BLaER1 (cell line): ENCODE measurements around the gene SLC48A1.

Experiments used
- H3K27ac ChIP-seq: shearing (Covaris generic); formaldehyde crosslinking; 2 replicates; pipeline ENCODE4 v1.8.1; 2022
- H3K27me3 ChIP-seq: shearing (Covaris generic); formaldehyde crosslinking; 2 replicates; pipeline ENCODE4 v1.8.1; 2022
- H3K36me3 ChIP-seq: shearing (Covaris generic); formaldehyde crosslinking; 2 replicates; pipeline ENCODE4 v1.8.1; 2022
- H3K4me1 ChIP-seq: shearing (Covaris generic); formaldehyde crosslinking; 2 replicates; pipeline ENCODE4 v1.8.1; 2022
- H3K4me2 ChIP-seq: shearing (Covaris generic); formaldehyde crosslinking; 2 replicates; pipeline ENCODE4 v1.8.1; 2022
- H3K4me3 ChIP-seq: shearing (Covaris generic); formaldehyde crosslinking; 2 replicates; pipeline ENCODE4 v1.8.1; 2022
- H3K9ac ChIP-seq: shearing (Covaris generic); formaldehyde crosslinking; 2 replicates; pipeline ENCODE4 v1.8.1; 2022
- H3K9me3 ChIP-seq: shearing (Covaris generic); formaldehyde crosslinking; 2 replicates; pipeline ENCODE4 v1.8.1; 2022
- H4K20me1 ChIP-seq: shearing (Covaris generic); formaldehyde crosslinking; 2 replicates; pipeline ENCODE4 v1.8.1; 2022
- Cebpa-rat ChIP-seq: shearing (Covaris generic); IDR thresholded peaks from 2 replicates; pipeline ENCODE4 v1.8.1; 2022

SLC48A1 gene

DNA sequence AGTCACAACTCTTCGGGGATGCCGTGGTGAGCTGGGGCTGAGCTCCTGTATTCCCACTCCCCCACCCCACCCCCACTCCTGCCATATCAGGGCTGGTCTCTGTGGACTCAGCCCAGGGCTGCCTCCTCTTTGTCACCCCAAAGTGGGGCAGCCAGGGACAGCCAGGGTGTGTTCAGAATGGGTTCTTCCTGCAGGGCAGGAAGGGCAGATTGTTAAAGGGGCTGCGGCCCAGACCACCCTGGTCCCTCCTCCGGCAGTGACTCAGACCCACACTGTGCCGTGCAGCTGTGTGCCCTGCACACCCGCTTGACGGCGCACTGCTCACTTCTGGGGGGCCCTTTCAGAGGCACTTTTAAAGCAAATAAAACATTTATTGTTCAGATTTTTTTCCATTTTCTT lies 9.3 kb downstream of the SLC48A1 start:
- Histone ChIP-seq H3K27ac (peak overlapping the region; percentile 30; the same call in 1 of the 2 replicates), H3K4me3 (no peak overlapping the region), H3K9ac (peak overlapping the region; percentile 27; the same call in 1 of the 2 replicates), H3K4me1 (peaks cover 51% of the 10 kb centered on the region), H4K20me1 (peaks cover 90% of the 10 kb centered on the region), H3K9me3 (no peaks in the 10 kb centered on the region), H3K36me3 (peaks cover 66% of the 10 kb centered on the region), H3K27me3 (no peaks in the 10 kb centered on the region), H3K4me2 (peak overlapping the region; percentile 5; the same call in 1 of the 2 replicates)
- no peak for TF ChIP-seq Cebpa-rat

DNA sequence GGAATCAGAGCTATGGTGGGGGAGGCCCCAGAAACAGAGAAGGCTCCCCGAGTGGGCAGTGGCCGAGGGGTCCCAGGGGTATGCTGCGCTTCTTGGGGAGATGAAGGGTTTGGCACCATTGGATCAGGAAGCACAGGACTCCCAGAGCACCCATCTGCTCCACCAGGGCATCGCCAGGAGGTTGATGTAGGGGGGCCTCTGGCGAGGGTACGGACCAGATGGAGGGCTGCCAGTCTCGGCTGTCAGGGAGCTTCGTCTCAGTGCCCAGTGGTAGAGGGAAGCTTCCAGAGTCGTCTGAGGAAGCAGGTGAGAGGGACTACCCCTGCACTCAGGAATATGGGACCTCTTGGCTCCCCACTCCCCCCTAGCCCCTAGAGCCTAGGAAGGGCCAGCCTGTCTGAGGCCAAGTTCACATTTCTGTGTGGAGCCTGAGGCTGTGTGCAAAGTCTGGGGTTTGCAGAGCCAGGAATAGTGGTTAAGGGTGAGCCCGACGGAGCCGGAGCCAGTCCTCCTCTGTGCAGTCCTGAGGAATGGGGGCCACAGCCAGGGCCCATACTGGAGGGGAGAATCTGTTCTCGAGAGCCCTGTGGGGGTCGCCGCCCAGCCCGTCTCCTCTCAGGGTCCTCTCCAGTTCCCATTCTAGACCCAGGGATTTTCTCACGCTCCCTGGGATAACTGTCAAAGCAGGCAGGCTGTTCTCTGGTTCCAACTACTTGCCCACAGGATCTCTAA lies 10.2 kb downstream of the SLC48A1 start:
- H3K4me2 ChIP-seq: peak overlapping the region; percentile 5; the same call in 1 of the 2 replicates
- peaks cover 43% of the 10 kb centered on the region for H3K4me1 ChIP-seq
- H3K9ac ChIP-seq: peak overlapping the region; percentile 27; the same call in 1 of the 2 replicates
- H3K9me3 ChIP-seq: no peaks in the 10 kb centered on the region
- no peak overlapping the region for H3K4me3 ChIP-seq
- H4K20me1 ChIP-seq: peaks cover 90% of the 10 kb centered on the region
- peak overlapping the region; percentile 30 for H3K27ac ChIP-seq
- no peaks in the 10 kb centered on the region for H3K27me3 ChIP-seq
- peaks cover 74% of the 10 kb centered on the region for H3K36me3 ChIP-seq
- no peak for TF ChIP-seq Cebpa-rat

DNA sequence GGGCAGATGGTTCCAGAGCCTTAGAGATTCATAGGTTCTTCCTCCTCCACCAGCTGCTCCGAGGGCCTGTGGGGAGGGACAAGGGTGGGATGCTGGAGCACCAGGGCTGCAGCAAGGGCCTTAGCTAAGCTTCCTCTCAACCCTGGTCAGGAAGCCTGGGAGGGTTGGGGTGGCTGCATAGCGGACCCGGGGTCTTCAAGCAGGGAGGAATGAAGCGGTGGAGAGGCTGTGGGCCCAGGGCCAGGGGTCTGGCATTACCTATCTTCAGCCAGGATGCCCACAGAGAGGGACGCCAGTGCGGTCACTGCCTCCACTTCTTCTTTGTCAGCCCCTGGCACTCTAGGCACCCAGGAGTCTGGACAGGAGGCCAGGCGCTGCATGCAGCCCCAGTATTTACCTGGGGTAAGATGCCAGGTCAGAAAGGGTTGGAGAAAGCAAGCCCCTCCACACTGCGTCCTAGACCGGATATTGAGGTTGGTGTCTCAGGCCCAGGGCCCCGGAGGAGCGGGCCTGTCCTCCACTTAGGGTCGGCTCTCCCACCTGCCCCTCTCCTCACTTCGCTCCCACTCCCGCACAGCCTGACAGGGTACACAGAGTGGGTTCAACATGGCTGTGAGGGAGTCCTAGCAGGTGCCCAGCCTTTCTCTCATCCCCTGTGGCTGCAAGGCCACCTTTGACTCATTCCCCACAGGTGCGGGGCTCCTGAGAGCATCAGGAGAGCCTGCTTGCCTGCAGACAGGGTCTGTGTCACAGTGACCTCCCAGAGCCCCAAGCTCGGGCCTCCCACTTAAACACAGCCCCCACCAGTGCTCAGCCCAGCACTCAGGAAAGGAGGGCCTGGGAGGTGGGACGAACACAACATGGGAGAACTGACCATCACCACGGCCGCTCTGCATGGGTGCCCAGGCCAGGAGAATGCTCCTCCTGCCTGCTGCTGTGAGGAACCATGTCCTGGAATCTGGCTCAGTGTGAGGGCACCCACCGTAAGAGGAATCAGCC lies 11.1 kb downstream of the SLC48A1 start:
- Histone ChIP-seq H3K36me3 (peaks cover 83% of the 10 kb centered on the region), H3K27me3 (no peaks in the 10 kb centered on the region), H3K27ac (0 out of 2 replicates have a peak overlapping the region, but pooled peaks have one; percentile 6), H4K20me1 (peaks cover 86% of the 10 kb centered on the region), H3K4me3 (no peak overlapping the region), H3K9ac (0 out of 2 replicates have a peak overlapping the region, but pooled peaks have one; percentile 27), H3K4me1 (peaks cover 33% of the 10 kb centered on the region), H3K9me3 (no peaks in the 10 kb centered on the region), H3K4me2 (no peak overlapping the region)
- TF ChIP-seq Cebpa-rat: no peak

DNA sequence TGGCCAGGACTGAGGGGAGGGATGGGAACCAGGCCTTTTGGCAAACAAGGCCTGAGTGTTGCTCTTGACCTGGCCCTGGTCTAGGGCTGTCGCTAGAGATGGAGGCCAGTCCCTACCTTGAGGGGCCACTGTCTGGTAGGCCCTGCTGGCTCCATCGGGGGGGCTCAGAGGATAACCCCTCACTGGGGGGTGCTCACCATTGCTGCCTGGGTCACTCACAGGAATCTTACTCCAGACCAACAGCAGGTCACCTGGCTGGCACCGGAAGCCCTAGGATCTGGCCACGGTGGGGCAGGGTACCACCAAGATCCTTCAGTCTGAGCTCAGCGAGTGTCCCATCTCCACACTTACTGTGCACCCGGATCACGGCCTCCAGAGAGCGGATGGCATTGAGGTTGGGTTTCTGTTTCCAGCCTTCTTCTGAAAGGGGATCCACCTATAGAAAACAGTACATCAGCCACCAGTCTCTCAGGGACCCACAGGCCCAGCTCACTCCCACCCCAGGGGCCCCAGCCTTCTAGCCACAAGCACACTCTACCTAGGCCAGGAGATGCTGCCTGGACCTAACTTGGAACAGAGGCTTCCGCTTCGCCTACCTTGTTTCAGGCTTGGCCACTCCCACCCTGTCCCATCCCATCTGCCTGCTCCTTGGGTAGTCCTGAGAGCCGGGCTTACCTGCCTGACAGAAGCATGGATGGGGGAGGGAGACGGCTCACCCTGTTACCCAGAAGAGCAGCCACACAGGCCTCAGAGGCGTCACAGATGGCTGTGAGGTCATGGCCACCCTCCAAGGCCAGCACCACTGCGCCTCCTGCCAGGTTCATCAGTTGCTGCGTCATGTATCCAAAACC lies 12.2 kb downstream of the SLC48A1 start:
- no peak overlapping the region for H3K4me3 ChIP-seq
- H3K27me3 ChIP-seq: no peaks in the 10 kb centered on the region
- H3K36me3 ChIP-seq: peaks cover 95% of the 10 kb centered on the region
- H3K27ac ChIP-seq: no peak overlapping the region
- no peak overlapping the region for H3K4me2 ChIP-seq
- H4K20me1 ChIP-seq: peaks cover 84% of the 10 kb centered on the region
- H3K9ac ChIP-seq: no peak overlapping the region
- H3K9me3 ChIP-seq: no peaks in the 10 kb centered on the region
- no peak for TF ChIP-seq Cebpa-rat
- peaks cover 27% of the 10 kb centered on the region for H3K4me1 ChIP-seq

DNA sequence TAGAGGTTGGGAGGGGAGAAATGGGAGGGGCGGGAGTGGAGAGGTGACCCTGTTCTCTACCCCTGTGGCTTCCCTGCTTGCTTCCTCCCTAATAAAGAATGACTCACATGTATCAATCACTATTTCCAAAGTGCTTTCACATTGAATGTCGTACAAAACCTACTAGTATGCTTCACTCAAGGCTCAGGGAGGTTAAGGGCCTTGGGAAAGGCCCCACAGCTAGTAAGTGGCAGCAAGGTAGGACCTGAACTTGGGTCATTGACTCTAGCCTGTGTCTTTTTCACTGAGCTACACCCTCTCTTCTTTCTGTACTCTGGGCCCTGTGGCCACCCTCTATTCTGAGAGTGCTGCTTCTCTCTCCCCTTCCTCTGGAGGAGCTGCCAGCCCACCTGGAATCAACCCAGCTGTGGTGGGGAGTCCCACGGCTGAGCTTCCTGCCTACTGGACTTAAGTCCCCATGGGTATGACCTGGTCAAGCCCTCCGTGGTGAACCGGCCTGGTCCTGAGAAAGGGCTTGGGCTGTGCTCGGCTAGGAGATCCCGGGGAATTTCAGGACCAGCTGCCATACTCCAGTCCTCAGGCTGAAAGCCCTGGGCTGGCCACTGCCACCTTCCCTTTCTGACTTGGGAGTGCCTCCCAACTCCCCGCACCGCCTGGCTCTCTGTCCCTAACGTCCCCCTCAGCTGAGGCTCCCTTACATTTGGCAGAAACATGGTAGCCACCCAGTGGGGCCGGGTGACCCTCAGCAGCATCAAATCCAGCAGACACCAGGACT lies 13.0 kb downstream of the SLC48A1 start:
- Histone ChIP-seq H3K36me3 (peaks cover 100% of the 10 kb centered on the region), H3K27me3 (no peaks in the 10 kb centered on the region), H3K9me3 (no peaks in the 10 kb centered on the region), H3K4me2 (no peak overlapping the region), H3K27ac (no peak overlapping the region), H4K20me1 (peaks cover 82% of the 10 kb centered on the region), H3K4me3 (no peak overlapping the region), H3K9ac (no peak overlapping the region), H3K4me1 (peaks cover 27% of the 10 kb centered on the region)
- no peak for TF ChIP-seq Cebpa-rat

DNA sequence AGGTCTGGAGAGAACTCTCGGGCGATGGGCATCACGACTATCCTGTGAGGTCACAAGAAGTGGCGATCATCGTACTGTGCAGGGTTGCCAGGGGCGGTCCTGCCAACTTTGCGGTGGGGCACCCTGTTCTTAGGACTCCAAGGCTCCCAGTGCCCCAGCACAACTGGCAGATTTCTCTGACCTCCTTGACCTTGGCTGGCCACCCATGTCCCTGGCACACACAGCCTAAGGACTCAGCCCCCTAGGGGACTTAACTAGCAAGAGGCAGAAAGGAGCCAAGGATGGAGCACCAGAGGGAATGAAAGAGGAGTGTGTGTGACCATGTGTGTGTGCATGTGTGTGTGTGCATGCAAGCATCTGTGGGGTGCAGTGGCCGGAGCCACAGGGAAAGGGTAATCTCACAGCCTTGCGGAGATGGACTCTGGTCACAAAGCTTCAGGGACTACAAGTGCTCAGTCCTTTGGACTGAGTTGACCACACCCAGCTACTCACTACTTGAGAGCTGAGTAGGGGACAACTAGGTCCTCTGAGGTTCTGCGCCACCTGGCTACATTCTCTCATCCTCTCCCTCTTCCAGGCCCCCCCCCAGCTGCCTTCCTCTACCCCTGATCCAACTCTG lies 13.7 kb downstream of the SLC48A1 start:
- H3K4me1 ChIP-seq: peaks cover 25% of the 10 kb centered on the region
- H3K36me3 ChIP-seq: peaks cover 100% of the 10 kb centered on the region
- TF ChIP-seq Cebpa-rat: no peak

DNA sequence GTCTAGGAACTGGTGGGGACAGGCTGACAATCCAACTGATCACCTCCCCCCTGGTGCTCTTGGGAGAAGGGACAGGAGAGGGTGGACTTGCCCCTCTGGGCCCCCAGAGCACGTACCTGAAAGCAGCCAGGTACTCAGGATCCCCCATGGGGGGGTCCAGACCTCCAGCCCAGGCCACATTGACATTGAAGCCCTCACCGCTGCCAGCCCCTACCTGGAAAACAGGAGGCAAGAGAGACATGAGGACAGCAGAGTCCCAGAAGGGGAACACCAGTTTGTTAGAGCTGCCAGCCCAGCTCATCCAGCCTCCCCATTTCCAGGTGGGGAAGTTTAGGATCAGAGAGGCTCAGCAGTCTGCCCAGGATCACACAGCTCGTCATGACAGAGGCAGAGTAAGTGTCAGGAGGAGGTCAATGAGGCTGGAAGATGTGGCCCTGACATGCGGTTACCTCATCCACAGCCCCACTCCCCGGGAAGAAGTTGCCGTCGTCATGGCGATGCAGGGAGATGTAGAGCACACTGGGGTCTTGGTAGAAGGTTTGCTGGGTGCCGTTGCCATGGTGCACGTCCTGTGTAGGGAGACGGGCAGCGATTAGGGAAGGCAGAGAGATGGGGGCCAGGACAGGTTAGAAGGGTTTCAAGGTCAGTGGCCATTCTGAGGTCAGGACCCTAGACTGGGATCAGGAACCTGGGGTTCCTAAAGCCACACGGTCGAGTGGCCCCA lies 14.7 kb downstream of the SLC48A1 start:
- no peak overlapping the region for H3K4me3 ChIP-seq
- H3K27ac ChIP-seq: no peak overlapping the region
- peaks cover 100% of the 10 kb centered on the region for H3K36me3 ChIP-seq
- TF ChIP-seq Cebpa-rat: no peak
- H4K20me1 ChIP-seq: peaks cover 69% of the 10 kb centered on the region
- H3K4me2 ChIP-seq: no peak overlapping the region
- no peaks in the 10 kb centered on the region for H3K27me3 ChIP-seq
- peaks cover 15% of the 10 kb centered on the region for H3K4me1 ChIP-seq
- H3K9me3 ChIP-seq: no peaks in the 10 kb centered on the region
- no peak overlapping the region for H3K9ac ChIP-seq

More for the DNA sequence above, 13.7 kb downstream of the SLC48A1 start:
- Histone ChIP-seq H3K9ac (no peak overlapping the region), H3K4me3 (no peak overlapping the region), H3K4me2 (no peak overlapping the region), H4K20me1 (peaks cover 79% of the 10 kb centered on the region), H3K27me3 (no peaks in the 10 kb centered on the region), H3K27ac (no peak overlapping the region), H3K9me3 (no peaks in the 10 kb centered on the region)

DNA sequence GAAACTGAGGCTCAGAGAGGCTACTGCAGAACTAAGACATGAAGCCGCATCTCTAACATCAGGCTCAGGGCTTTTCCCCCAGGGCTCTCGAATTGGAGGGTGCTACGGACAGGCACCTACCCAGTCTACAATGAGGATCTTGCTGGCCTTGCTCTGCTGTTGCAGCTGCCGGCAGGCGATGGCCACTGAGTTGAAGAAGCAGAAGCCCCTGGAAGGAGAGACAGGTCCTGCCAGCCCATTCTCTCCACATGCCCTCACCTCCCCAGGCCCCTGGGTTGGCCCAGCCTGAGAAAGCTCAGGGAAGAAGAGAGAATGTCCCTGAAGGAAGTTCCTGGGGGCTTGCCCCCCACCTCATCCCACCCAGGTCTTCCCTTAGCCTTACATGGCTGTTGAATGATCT lies 16.1 kb downstream of the SLC48A1 start:
- no peak overlapping the region for H3K4me3 ChIP-seq
- H3K9ac ChIP-seq: no peak overlapping the region
- H3K27ac ChIP-seq: no peak overlapping the region
- H3K4me1 ChIP-seq: peaks cover 1% of the 10 kb centered on the region
- no peak overlapping the region for H3K4me2 ChIP-seq
- H3K9me3 ChIP-seq: no peaks in the 10 kb centered on the region
- peaks cover 58% of the 10 kb centered on the region for H4K20me1 ChIP-seq
- no peaks in the 10 kb centered on the region for H3K27me3 ChIP-seq
- H3K36me3 ChIP-seq: peaks cover 100% of the 10 kb centered on the region
- TF ChIP-seq Cebpa-rat: no peak
